Measurements from ENCODE around the gene CHRDL2.

Gene CHRDL2

DNA sequence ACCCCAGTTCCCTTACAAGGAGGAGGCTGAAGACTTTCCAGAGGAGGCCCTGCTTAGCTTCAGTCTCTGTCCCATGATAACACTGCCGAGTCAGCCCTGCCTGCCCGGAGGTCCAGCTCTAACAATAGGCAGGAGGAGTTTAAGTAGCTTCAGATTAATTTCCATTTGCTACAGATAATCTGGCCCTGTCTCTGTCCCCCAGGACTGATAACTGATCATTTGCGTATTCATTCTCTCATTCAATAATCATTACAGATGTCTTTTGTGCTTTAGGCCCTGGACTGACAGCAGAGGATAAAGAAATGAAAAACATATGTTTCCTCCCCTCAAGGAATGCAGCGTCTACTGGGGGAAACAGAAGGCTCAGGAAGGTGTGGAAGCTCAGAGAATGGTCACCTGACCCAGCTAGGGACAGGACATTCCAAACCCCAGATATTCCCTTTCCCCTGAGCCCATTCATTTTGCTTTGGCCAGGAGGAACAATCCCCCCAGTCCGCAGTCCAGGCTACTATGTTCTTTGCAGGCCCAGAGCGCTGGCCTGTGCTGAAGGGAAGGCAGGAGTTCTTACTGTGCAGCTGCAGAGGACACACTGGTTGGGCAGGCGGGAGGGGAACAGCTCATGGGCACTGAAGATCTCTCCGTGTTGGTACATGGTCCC, 20.8 kb downstream of the CHRDL2 start:
- no peak for DNase-seq (ENCODE audit: low read depth)

DNA sequence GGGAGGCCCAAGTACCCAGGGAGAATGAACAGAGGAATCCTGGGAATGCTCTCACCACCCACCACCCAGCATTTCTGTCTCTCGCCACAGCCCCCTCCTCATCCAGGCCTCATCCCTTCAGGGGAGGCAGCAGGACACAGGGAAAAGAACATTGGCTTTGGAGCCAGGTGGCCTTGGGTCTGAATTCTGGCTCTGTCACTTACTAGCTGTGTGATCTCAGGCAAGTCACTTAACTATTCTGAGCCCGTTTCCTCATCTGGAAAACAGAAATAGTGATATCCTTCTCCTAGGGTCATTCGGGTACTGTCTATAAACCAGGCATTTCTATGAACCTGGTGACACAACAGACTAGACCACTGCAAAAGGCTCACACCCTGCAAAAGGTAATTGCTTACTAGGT, 22.1 kb downstream of the CHRDL2 start:
- no peak for DNase-seq (ENCODE audit: low read depth)

DNA sequence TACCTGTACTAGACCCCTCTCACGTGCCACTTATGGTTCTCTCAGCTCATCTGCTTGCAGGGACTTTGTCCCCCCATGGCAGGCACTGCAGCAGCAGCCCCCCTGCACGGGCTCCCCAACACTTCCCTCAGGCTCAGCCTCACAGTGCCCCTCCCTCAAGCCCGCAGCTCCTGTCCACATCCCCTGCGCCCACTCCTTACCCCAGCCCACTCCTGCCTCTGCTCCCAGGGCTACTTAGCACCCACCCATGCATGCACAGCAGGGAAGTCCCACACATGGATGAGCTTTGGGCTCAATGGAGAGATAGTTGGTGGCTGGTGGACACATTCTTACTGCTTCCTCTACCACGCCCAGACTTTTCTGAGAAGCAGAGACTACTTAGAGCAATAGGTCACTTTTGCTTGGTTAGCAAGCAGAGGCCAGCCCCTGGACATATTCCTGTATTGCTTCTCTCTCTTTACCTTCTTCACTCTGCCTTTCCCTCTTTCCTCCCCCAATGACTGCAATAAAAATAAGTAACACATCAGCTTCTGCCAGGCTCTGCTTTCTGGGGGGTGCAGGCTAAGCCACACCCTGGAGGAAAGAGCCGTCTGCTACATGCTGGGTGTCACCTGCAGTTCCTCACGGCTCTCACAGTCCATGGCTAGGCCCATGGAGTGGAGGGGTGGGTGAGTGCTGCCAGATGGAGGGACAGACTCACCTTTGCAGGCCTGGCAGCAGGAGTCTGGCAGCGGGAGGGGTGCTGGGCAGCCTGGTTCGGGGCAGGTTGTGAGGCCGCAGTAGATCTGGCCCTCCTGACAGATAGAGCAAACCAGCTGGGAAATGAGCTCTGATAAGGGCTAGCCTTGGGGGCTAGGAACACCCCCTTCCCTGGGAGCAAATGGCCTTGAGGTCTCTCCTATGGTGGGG, 23.4 kb downstream of the CHRDL2 start:
- DNase-seq (ENCODE audit: low read depth), result no peak

DNA sequence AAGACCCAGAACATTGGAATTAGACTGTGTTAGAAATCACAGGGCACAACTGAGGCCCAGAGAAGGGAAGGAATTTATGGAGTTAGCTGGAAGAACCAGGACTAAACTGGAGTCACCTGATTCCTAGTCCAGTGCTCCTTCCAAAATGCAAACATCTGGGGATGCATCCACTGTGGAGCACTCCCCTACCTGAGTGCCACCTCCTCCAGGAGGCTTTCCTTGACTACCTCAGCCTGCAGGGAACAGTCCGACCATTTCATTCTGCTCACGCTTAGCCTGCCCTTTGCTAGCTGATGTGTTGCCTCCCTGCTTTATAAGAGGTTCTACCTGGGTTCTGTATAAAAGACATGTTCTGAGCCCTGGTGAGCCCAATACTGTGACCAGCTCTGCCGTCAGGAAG, 24.0 kb downstream of the CHRDL2 start:
- DNase-seq (ENCODE audit: low read depth), result no peak

DNA sequence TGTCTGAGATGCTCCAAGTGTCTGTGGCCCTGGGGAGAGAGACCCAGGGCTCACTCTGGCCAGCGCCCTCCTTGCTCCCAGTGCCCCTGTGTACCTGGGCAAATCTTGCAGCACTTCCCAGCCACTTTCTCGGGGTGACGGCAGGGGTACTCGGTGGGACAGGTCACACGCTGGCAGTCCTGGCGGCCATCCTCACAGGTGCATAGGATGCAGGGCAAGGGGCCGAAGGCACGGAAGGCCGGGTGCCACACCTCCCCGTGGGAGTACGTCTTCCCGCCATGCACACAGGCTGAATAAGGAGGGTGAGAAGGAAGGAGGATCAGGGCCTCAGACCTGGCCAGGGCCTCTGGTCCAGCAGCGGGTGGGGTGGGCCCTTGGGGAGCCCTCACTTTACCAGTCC, 28.0 kb downstream of the CHRDL2 start:
- DNase-seq (ENCODE audit: low read depth), result no peak

DNA sequence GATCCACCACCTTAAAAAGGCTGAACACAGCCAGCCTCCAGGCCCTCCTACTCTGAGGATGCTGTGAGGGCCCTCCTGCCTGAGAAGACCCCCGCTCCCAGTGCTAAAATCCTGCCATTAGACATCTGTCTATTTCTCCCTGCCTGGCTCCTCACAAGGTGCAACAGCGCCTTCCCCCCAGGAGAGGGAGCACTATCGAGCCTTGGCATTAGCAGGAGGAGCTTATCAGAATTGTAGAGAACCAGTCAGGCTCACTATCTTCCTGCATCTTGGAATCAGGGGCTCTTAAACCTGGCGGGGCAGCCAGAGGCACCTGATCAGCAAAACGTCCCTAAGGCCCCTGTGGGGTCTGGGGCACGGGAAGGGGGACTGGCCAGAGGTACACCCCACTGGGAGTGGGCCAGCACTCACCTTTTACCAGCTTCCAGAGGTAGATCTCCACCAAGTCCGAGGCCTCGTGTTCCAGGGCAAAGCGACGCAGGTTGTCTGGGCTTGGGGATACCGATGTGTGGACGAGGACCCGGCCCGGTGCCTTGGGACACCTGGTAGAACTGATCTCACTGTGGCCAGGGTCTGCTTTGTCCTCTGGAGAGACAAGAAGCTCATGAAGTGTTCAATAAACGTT, 28.7 kb downstream of the CHRDL2 start:
- peak; percentile 5 for DNase-seq (ENCODE audit: low read depth)

DNA sequence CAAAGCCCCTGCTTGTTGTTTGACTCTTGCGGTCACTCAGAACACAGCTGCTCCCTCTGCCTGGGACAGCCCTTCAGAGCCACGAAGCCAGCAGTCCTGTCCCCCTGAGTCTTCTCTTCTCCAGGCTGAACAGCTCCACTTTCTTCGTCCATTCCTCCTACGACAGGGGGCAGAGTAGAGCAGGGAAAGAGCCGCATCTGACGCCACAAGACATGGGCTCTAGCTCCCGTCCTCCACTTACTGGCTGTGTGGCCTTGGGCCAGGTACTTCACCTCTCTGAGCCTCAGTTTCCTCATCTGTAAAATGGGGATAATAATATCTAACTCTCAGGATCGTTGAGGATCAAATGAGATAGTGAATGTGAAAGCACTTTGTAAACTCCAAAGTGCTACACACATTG, 29.9 kb downstream of the CHRDL2 start:
- DNase-seq (ENCODE audit: low read depth), result no peak

DNA sequence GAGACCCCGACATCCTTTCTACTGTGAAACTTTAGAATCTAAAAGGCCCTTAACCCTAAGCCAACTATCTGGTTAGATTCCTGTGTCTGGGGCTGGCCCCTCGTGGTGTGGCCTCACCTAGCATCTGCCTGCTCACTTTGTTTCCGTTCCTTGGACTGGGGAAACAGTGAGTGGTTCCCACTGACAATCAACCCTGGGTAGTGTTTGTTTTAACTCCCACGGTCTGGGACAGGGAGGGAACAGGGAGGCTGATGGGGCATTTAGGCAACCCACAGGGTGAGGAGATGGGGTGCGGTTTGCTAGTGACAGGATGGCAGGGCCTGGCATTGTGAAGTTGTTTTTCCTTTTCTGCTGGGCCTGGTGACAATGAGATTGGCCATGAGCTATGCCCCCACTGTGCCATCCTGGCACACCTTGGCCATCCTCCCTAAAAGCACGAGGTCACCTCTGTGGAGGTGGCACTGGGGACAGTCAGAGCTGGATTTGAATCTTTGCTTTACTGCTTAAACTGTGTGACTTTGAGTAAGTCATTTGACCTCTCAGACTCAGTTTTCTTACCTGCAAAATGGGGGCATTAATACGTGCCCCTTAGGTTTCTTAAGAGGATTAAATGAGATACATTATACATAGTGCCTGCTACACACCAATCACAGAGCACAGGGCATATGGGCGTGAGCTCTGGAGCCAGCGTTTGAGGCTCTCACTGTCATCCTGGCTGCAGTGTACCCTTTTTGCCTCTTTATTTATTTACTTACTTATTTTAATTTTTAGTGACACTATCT, 31.4 kb downstream of the CHRDL2 start:
- no peak for DNase-seq (ENCODE audit: low read depth)

DNA sequence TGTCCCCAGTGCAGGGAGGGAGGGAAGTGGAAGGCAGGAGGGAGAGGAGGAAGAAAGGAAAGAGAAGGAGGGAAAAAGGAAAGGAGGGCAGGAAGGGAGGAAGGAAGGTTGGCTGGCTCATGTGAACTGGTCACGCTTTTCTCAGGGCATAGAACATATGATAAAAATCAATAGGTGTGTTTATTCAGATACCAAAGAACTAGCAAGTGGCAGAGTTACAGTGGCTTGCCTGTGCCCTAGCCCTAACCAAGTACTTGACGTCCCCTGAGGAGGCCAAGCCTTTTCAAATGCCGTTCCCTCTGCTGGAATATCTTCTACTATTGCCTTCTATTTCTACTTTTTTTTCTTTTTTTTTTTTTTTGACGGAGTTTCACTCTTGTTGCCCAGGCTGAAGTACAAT, 33.5 kb downstream of the CHRDL2 start:
- no peak for DNase-seq (ENCODE audit: low read depth)

DNA sequence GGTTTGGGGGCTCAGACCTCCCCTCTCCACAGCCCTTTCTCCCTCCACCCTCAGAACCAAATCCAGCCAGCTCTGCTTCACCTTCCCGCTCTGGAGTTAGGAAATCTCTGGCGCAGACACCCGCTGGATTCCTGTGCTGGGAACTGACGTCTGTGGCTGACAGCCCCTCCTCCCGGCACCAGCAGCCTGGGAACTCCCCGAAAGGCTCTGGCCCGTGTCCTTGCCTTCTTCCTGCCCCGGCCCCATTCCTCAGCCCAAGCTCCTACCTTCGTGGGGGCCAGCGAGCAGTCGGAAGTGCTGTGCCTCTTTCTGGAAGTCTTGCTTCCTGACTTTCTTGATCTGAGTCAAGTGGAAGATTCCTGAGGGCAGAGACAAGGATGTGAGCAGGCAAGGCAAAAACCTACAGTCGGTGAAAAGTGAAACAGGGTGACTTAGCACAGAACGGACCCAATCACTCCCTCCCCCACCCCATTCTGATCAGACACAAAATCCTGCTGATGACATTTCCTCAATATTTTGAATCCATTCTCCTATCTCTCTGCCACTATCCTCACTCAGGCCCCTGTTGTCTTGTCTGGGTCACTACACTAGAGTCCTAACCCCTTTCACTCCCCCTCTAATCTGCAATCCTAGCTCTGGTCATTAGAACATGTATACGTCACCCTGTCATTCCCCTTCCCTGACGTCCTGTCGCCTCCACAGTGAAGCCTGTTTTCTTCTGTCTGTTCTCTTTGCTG, 34.1 kb downstream of the CHRDL2 start:
- DNase-seq (ENCODE audit: low read depth), result no peak

DNA sequence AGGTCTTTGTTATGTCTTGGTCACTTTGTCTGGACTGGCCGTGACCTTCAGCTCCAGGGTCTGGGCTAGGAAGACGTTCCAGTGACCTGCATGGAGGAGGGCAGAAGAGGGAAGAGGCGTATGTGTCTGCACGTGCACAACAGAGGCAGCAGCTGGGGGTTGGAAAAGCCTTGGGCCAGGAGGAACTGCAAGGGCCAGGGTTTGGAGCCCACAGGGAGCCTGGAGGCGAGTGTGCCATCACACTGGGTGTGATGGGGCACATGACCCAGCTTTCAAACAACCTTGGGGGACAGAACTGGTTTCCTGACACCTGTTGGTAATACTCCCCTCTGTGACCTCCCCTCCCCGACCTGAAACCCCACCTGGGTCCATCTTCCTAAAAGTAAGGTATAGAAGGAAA, 34.7 kb downstream of the CHRDL2 start:
- DNase-seq (ENCODE audit: low read depth), result no peak

DNA sequence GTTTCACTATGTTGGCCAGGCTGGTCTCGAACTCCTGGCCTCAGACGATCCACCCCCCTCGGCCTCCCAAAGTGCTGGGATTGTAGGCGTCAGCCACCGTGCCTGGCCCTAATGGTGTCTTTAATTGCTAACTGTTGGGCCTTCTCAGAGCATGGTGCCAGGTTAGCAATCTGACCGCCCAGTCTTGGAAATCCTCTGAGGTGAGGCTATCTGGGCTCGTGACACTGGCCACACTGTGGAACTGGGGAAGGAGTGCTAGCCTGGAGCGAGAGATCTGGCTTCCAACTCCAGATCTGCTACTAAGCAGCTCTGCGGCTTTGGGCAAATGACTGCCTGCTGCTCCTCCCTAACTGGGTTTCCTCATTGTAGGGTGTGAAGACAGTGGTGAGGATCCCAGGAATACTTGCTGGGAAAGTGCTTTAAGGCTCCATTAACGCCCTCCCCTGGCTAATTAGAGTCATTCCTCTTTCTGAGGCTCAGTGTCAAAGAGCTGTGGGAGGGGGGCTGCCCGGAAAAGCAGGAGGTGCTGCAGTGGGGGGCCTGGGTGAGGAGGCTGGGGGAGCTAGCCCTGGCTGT, 35.4 kb downstream of the CHRDL2 start:
- no peak for DNase-seq (ENCODE audit: low read depth)

DNA sequence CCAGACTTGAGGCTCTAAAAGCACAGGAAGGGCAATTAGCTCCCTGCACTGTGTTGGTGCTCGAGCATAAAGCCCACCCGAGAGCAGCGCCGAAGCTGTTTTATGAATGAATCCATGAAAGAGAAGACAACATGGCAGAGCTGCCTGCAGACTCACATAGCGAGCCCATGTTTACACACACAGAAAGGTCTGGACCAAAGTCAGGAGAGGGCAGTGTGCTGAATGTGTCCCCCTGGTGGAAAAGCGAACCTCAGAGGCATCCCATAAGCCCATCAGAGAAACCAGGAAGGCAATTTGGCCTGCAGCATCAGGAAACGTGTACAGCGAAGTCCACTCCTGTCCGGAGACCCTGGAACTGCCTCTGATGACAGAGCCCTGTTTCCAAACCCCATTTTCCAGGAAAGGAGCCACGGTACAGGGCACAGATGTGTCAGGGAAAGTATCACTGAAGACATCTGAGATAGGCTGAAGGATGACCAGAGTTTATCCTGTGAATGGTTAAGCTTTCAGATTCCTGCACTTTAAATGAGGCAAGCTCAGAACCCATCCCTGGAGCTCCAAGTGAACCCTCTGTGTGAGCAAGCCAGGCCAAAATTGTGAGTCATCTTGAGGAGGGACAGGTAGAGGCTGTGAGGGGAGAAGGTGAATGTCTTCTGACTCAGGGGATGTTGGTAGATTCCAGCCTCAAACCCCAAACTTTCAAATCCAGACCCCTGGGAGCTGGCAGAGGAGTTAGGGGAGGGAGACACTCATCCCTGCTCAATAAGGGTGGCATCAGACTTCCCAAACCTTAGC, 36.9 kb downstream of the CHRDL2 start:
- DNase-seq (ENCODE audit: low read depth), result no peak

DNA sequence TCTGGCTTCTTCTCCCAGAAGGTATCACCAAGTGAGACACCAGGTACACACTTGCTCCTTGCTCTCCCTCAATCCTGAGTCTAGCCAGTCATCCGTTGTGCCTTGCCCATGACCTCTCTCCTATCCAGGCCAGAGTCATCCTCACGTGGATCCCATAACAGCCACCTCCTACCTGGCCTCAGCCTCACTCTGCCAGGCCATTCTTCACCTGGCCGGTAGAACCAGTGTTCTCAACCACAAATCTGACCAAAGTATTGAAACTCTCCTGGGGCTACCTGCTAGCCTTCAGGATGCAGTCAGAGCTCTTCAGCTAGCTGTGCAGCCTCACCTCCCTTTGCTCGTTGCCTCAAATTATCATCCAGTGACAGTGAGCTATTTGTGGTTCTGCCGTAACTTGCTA, 37.7 kb downstream of the CHRDL2 start:
- DNase-seq (ENCODE audit: low read depth), result no peak

DNA sequence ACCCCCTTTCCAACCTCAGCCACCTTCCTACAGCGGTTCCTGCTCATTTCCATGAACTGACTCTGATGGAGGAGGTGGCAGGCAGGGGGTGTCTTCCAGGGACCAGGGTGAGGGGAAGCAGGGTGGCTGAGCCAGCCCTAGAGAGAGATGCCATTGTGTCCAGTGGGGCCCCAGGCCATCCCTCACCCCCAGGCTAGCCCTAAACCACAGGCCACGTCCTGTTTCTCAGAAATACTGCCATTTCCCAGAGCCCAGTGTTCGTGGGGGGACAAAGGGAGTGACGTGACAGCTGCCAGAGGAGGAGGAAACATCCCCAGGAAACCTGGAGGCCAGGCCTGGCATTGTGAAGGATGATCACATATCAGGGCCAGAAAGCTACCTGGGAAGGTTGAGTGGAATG, 39.5 kb downstream of the CHRDL2 start:
- DNase-seq (ENCODE audit: low read depth), result no peak

DNA sequence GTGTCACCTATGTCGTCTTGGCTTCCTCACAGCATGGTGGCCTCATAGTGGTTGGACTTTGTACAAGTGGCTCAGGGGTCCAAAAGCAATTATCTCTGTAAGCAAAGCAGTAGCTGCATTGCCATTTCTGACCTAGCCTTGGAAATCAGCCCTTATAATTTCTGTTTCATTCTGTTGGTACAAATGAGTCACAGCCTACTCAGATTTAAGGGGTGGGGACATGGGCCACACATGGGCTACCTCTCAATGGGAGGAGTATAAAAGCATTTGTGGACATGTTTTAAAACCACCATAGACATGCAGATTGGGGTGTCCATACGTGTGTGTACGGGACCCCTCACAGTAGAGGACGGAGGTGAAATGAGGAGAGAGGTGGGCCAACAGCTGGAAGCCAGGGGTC, 41.6 kb downstream of the CHRDL2 start:
- DNase-seq (ENCODE audit: low read depth), result no peak

DNA sequence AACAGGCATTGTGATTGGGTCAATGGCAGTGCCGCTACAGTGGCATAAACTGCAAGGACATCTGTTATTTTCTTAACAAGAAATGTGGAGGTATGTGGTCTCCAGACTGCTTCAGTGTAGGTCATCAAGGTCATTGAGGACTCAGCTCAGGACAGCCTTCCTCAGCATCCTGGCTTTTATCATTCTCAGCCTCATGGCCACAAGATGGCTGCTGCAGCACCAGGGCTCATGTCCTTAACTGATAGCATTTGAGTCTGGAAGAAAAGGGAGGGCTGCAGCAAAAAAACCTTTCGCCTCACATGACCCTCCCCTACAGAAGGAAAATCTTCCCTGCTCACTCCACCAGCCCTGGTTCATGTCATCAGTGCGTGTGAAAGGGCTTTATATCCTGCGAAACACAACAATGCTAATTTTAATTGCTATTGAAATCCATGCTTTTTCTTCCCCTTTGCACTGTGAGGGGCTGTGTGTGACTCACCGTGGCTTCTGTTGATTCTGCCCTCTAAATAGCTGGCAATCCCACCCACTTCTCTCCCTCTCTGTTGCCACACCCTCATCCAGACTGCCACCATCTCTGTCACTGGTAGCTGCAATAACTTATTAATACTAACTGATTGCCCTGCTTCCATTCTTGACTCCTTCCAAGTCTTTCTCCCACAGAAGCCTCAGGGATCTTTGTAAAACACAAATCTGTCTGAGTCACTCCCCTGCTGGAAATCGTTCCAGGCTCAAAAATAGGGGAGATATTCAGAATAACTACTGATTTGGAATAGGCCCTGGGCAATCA, 43.8 kb downstream of the CHRDL2 start:
- no peak for DNase-seq (ENCODE audit: low read depth)

DNA sequence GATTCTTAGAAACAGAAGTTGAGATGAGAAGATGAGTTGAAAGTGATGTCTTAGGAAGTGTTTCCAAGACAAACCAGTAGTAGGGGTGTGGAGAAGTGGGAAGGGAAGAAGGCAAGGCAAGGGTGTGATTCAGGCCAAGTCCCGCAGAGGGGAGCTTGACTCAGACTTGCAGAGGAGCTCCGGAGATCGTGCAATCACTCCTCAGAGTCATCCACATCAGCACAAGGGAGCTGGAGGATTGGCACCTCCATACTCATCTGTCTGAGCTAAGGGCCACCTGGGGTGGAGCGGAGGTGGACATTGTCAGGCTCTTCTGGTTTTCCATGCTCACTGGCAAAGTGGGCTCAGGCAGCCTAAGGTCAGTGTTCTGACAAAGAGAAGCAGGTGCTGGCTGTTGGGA, 44.4 kb downstream of the CHRDL2 start:
- DNase-seq (ENCODE audit: low read depth), result no peak

DNA sequence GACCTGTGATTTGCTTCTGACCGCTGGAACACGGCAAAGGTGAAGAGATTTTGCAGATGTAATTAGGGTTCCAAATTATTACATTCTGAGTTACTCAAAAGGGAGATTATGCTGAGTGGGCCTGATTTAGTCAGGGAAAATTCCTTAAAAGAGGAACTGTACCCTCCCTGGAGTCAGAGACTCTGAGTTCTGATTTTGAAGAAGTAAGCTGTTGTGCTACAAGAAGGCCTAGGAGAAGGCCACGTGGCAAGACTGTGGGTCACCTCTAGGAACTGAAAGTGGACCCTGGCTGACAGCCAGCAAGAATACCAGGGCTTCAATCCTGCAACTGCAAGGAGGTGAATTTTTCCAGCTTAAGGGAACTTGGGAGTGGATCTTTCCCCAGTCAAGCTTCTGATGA, 45.3 kb downstream of the CHRDL2 start:
- no peak for DNase-seq (ENCODE audit: low read depth)

DNA sequence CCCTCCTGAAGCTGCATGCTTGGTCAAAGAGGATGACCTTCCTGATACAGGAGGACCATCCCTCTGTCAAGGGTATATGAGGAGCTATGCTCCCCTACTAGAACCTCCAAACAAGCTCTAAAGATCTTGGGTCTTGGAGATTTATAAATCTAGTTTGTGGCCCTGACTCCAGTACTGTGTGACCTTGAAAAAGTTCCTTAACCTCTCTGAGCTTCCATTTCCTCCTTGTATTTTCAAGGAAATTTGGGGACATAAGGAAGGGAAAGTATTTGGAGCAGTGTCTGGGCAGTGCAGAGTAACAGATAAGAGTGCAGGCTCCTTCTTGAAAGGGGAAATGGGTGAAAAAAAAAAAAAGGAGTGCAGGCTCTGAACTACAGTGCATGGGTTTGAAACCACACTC, 45.9 kb downstream of the CHRDL2 start:
- no peak for DNase-seq (ENCODE audit: low read depth)

All from stimulated activated CD8-positive, alpha-beta memory T cell treated with anti-CD3 and anti-CD28 coated beads, Interleukin-12 subunit alpha, Interleukin-12 subunit beta, amount 100 ng/mL, for 4 hours (primary cell).